Psoas muscle (tissue), 8 donors: ENCODE results near the gene HSD17B1. TPM values are rescaled to one million over a fixed set of nuclear protein-coding genes. Genes with fewer than 3 reads are reported as not detected.

Source experiments
- ATAC-seq, 4 donors: fragments of 200-7000 bp; cut with Tn5 transposase; one replicate each; pipeline ENCODE4 v1.9.1; 2020; ENCODE audit warnings: moderate library complexity in 3 of 4, mild to moderate bottlenecking in 2 of 4
- DNase-seq, 2 donors: peaks; one replicate each; pipeline ENCODE4 v3.0.0-alpha.2; 2020
- H3K27ac ChIP-seq: fragments of 200-600 bp; one replicate; pipeline ENCODE4 v1.8.0; 2022
- H3K27me3 ChIP-seq, 3 donors: fragments of 200-600 bp in 1 of 3; one replicate each; pipeline versions ENCODE4 v1.6.1 to v1.8.0; 2013 to 2022; ENCODE audit warnings: low read length in 2 of 3, mild to moderate bottlenecking in 2 of 3, moderate library complexity in 1 of 3; ENCODE audit not compliant: insufficient read depth in 3 of 3
- H3K36me3 ChIP-seq, 2 donors: fragments of 200-600 bp in 1 of 2; one replicate each; pipeline versions ENCODE4 v1.6.1 to v1.8.0; 2013 to 2022; ENCODE audit warnings: low read depth in 1 of 2, mild to moderate bottlenecking in 1 of 2, moderate library complexity in 1 of 2; ENCODE audit not compliant: insufficient read depth in 1 of 2
- H3K4me1 ChIP-seq: fragments of 200-600 bp; one replicate; pipeline ENCODE4 v1.8.0; 2022
- H3K4me3 ChIP-seq: fragments of 200-600 bp; one replicate; pipeline ENCODE4 v1.8.0; 2022; ENCODE audit warnings: mild to moderate bottlenecking
- H3K9me3 ChIP-seq: fragments of 200-600 bp; one replicate; pipeline ENCODE4 v1.8.0; 2022
- WGBS, 3 donors: extraction: QIAGEN DNeasy Blood & Tissue Kit; methylation state at CpG; one replicate each; pipeline versions ENCODE4 v1.1.6 to v1.1.7; 2013; 5-methylcytosine and 5-hydroxymethylcytosine counted together
- intact Hi-C, 2 donors: fragments of 100-400 bp; cut with DNase I; formaldehyde crosslinking; loops; one replicate each; pipeline versions ENCODE4 v1.11.0 to v1.14.2; 2022
- polyA plus RNA-seq, 3 donors: library from polyadenylated mRNA; stranded (reverse); fragments of 200-250 nt; gene quantifications; one replicate each; pipeline ENCODE4 v1.2.3, GENCODE V29; 2013
- total RNA-seq, 4 donors: library from RNA; stranded (reverse); fragmentation: NEBNext Ultra II Directional in 2 of 4; extraction: Animal tissue kit (Norgen Biotek cat#: 25700) in 2 of 4; gene quantifications; one replicate each; pipeline versions ENCODE4 v1.2.1 to v1.2.4, GENCODE V29; 2021 to 2023
- TF ChIP-seq, protein P1 (sequence below): fragments of 200-600 bp; IDR thresholded peaks from one replicate; pipeline ENCODE4 v1.8.0; 2022; ENCODE audit warnings: antibody characterized with exemption
- donor health status: healthy with polysubstance abuse.
- donor health status: DM: no; HTN: no; CAD: no; lungs with moderate emphysema.
- donor health status: Bipolar disorder and iron deficiency.
- donor health status: healthy.
- donor health status: DM: yes; HTN: yes; CAD: no.
- donor health status: DM: no; HTN: no; CAD: no.
- donor health status: DM: no; HTN: no; CAD: no.
- donor health status: DM: yes; HTN: yes; CAD: no.

The HSD17B1 gene
- total and polyA plus RNA-seq, 7 donors, result 0.54 to 2.1 (median 1.2) TPM

DNA sequence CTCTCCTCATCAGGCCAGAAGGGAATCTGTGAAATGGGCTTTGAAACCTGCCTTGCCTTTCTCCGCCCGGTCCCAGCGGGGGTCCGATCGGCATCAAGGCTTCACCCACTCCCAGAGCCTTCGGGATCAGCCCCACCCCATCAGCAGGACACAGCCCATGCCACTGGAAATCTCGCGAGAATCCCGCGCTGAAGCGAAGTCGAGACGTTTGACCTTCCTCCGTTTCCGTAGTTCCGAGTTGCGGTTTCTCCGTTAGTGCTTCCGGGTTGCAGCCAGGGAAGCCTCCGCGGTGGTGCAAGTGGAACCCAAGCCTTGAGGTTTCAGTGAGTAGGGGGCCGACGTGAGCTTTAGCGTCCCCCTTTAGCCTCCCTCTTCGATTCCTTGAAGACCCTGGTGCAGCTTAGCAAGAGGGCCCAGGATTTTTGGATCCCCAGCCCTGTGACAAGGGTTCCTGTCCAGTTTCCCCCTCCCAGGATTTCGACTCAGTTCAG, 9.2 kb downstream of the HSD17B1 start, which contains the start of gene COASY:
Gene COASY (plus strand): TSS at position 252 of the 491 bp plus-strand sequence. CDS start 475 bp downstream, outside the sequence.
- DNase-seq, result peak; percentile 95 to 98
- no peaks in the 10 kb centered on the region for H3K9me3 ChIP-seq
- TF ChIP-seq, protein P1, sequence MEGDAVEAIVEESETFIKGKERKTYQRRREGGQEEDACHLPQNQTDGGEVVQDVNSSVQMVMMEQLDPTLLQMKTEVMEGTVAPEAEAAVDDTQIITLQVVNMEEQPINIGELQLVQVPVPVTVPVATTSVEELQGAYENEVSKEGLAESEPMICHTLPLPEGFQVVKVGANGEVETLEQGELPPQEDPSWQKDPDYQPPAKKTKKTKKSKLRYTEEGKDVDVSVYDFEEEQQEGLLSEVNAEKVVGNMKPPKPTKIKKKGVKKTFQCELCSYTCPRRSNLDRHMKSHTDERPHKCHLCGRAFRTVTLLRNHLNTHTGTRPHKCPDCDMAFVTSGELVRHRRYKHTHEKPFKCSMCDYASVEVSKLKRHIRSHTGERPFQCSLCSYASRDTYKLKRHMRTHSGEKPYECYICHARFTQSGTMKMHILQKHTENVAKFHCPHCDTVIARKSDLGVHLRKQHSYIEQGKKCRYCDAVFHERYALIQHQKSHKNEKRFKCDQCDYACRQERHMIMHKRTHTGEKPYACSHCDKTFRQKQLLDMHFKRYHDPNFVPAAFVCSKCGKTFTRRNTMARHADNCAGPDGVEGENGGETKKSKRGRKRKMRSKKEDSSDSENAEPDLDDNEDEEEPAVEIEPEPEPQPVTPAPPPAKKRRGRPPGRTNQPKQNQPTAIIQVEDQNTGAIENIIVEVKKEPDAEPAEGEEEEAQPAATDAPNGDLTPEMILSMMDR, result no peak
- H3K36me3 ChIP-seq, result peaks cover 2 to 23% of the 10 kb centered on the region in 2 donors
- 0% methylated on average over 26 of the region's 26 CpGs for WGBS, 3 donors
- no peaks in the 10 kb centered on the region for H3K27me3 ChIP-seq
- H3K4me1 ChIP-seq, result peaks cover 25% of the 10 kb centered on the region
- H3K27ac ChIP-seq, result peak within 1 kb of the TSS; percentile 86
- ATAC-seq, result peak; percentile 84 to 89 (median 87)
- intact Hi-C loops, result no loop called here
- H3K4me3 ChIP-seq, result peak within 1 kb of the TSS; percentile 99

- peak overlapping the region; percentile 86 for H3K27ac ChIP-seq
- no peaks in the 10 kb centered on the region for H3K27me3 ChIP-seq
- peaks cover 25% of the 10 kb centered on the region for H3K4me1 ChIP-seq
- WGBS, 3 donors, result 4 to 8% (median 7%) methylated on average over 45 to 48 of the region's 48 CpGs
- H3K9me3 ChIP-seq, result no peaks in the 10 kb centered on the region
- intact Hi-C loops, result no loop called here
- peak; percentile 2 to 32 (median 14) for ATAC-seq
- peaks cover 2 to 23% of the 10 kb centered on the region in 2 donors for H3K36me3 ChIP-seq
- TF ChIP-seq, protein P1, result no peak
- H3K4me3 ChIP-seq, result peak overlapping the region; percentile 99
- no peak for DNase-seq
Observed at GRCh38 chr17:42562388-42563142, 9.8 kb downstream of the HSD17B1 start.

DNA sequence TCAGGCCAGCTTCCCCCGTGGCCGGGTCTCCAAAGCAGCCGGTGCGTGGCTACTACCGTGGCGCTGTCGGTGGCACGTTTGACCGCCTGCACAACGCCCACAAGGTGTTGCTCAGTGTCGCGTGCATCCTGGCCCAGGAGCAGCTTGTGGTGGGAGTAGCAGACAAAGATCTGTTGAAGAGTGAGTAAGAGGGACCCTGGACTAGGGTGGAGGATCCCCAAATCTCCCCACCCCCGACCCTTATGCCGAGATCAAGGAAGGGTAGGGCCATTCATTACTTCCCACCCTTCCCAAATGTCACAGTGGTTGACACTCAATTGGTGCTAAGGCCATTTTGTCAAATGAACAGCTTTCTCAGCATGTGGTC, 10.4 kb downstream of the HSD17B1 start:
- peaks cover 2 to 23% of the 10 kb centered on the region in 2 donors for H3K36me3 ChIP-seq
- intact Hi-C loops, result no loop called here
- TF ChIP-seq, protein P1, result no peak
- peaks cover 29% of the 10 kb centered on the region for H3K4me1 ChIP-seq
- H3K4me3 ChIP-seq, result peak overlapping the region; percentile 99
- H3K9me3 ChIP-seq, result no peaks in the 10 kb centered on the region
- H3K27me3 ChIP-seq, result no peaks in the 10 kb centered on the region
- peak in 1 of 2 donors; percentile 60 for DNase-seq
- WGBS, 3 donors, result 52 to 66% (median 60%) methylated on average over 14 of the region's 14 CpGs
- ATAC-seq, result no peak
- peak overlapping the region; percentile 86 for H3K27ac ChIP-seq

GRCh38 chr17:42563543-42563942, 10.8 kb downstream of the HSD17B1 start:
- TF ChIP-seq, protein P1, result no peak
- Histone ChIP-seq H3K27ac (peak overlapping the region; percentile 86), H3K4me3 (peak overlapping the region; percentile 99), H3K36me3 (peaks cover 2 to 25% of the 10 kb centered on the region in 2 donors), H3K4me1 (peaks cover 29% of the 10 kb centered on the region), H3K27me3 (no peaks in the 10 kb centered on the region), H3K9me3 (no peaks in the 10 kb centered on the region)
- 5 to 15% (median 14%) methylated on average over 1 of the region's 1 CpG for WGBS, 3 donors
- intact Hi-C loops, result no loop called here
- ATAC-seq, result no peak
- DNase-seq, result no peak
